Loucy (cell line): ENCODE results near the gene CLSTN2.

ENCODE experiments used
- EZH2phosphoT487 ChIP-seq: fragments of 200-600 bp; IDR thresholded peaks from 2 replicates; pipeline ENCODE4 v1.6.1; 2018; ENCODE audit warnings: antibody characterized with exemption, mild to moderate bottlenecking, moderate library complexity, borderline replicate concordance
- TF ChIP-seq, protein P1 (sequence below): fragments of 200-600 bp; sonication (generic); conservative IDR thresholded peaks from 2 replicates; pipeline ENCODE4 v1.5.1; 2014; ENCODE audit warnings: mild to moderate bottlenecking, antibody characterized with exemption, low read length

DNA sequence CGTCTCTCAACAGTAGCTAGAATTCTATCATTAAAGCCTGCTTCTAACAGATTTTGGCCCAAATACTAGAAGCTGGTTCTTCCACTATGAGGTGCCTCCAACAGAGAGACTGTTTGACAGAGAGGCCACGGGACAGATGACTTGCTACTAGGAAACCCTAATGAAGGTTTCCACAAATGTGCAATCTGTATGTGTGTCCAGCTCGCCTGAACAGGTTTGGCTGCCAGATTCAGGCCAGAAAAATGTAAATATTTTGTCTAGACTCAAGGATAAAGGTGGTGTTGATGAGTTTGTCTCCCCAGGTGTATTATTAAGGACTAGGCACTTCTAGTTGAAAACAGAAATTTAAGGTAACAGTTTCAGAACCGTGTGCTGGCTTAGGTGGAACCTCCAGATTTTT lies 651.3 kb downstream of the CLSTN2 start:
- TF ChIP-seq, protein P1, sequence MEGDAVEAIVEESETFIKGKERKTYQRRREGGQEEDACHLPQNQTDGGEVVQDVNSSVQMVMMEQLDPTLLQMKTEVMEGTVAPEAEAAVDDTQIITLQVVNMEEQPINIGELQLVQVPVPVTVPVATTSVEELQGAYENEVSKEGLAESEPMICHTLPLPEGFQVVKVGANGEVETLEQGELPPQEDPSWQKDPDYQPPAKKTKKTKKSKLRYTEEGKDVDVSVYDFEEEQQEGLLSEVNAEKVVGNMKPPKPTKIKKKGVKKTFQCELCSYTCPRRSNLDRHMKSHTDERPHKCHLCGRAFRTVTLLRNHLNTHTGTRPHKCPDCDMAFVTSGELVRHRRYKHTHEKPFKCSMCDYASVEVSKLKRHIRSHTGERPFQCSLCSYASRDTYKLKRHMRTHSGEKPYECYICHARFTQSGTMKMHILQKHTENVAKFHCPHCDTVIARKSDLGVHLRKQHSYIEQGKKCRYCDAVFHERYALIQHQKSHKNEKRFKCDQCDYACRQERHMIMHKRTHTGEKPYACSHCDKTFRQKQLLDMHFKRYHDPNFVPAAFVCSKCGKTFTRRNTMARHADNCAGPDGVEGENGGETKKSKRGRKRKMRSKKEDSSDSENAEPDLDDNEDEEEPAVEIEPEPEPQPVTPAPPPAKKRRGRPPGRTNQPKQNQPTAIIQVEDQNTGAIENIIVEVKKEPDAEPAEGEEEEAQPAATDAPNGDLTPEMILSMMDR: no peak
- no peak for TF ChIP-seq EZH2phosphoT487
